Calu3 (cell line): Measurements from ENCODE around the gene GALNTL6. TPM values are rescaled to one million over a fixed set of nuclear protein-coding genes. Genes with fewer than 3 reads are reported as not detected.

ENCODE experiments used
- BruUV-seq: library from RNA; stranded (reverse); fragments of 400-500 nt; replicated peaks from 2 replicates; lab custom pipeline; 2021; lab: Mats Ljungman, UMichigan
- CTCF ChIA-PET: fragments of 300-600 bp; sonication (Branson Sonifier 250); formaldehyde crosslinking; loops from one replicate; lab custom pipeline; 2022; ENCODE audit warnings: antibody characterized with exemption; lab: Charles Lee
- DNase-seq: peaks from one replicate; pipeline ENCODE4 v3.0.0; 2022
- H3K27ac Mint-ChIP-seq: one replicate; pipeline ENCODE4 v1.8.0; 2022; ENCODE audit warnings: mixed read lengths; ENCODE audit not compliant: unreplicated experiment
- H3K27me3 Mint-ChIP-seq: one replicate; pipeline ENCODE4 v1.8.0; 2022; ENCODE audit warnings: mixed read lengths; ENCODE audit not compliant: unreplicated experiment
- H3K36me3 Mint-ChIP-seq: one replicate; pipeline ENCODE4 v1.8.0; 2022; ENCODE audit warnings: mild to moderate bottlenecking, moderate library complexity, mixed read lengths; ENCODE audit not compliant: insufficient read depth, unreplicated experiment
- H3K4me1 Mint-ChIP-seq: one replicate; pipeline ENCODE4 v1.8.0; 2022; ENCODE audit warnings: mild to moderate bottlenecking, low read depth, mixed read lengths; ENCODE audit not compliant: unreplicated experiment
- H3K4me3 Mint-ChIP-seq: one replicate; pipeline ENCODE4 v1.8.0; 2022; ENCODE audit warnings: mild to moderate bottlenecking, low read depth, moderate library complexity, mixed read lengths; ENCODE audit not compliant: unreplicated experiment
- H3K9me3 Mint-ChIP-seq: one replicate; pipeline ENCODE4 v1.8.0; 2022; ENCODE audit warnings: low read depth, mixed read lengths; ENCODE audit not compliant: unreplicated experiment
- CTCF ChIP-seq: fragments of 200-600 bp; IDR thresholded peaks from one replicate; pipeline ENCODE4 v1.8.0; 2022; ENCODE audit warnings: antibody characterized with exemption; ENCODE audit not compliant: unreplicated experiment
- intact Hi-C: fragments of 100-400 bp; cut with micrococcal nuclease; formaldehyde crosslinking; loops from one replicate; pipeline ENCODE4 v1.10.0; 2022; ENCODE audit not compliant: unreplicated experiment
- total RNA-seq: library from RNA; stranded (reverse); gene quantifications from 2 replicates; pipeline ENCODE4 v1.2.3, GENCODE V29; 2022

GALNTL6 gene
- total RNA-seq, 1 experiment from 2014 or later, result not detected

GRCh38 chr4:172980219-172980618 is 1167.0 kb downstream of the GALNTL6 start:
- Mint-ChIP-seq H3K27ac (no peak overlapping the region), H3K36me3 (no peaks in the 10 kb centered on the region), H3K27me3 (no peaks in the 10 kb centered on the region), H3K4me3 (no peak overlapping the region), H3K4me1 (peaks cover 14% of the 10 kb centered on the region), H3K9me3 (no peaks in the 10 kb centered on the region)
- intact Hi-C loops, result loop anchor here (10.0 kb wide), 1 partner anchor 85 kb away; no protein-coding TSS in a partner anchor
- no TSS peak for BruUV-seq
- no peak for TF ChIP-seq CTCF
- CTCF ChIA-PET, result no interaction called here
- no peak for DNase-seq

GRCh38 chr4:172982151-172982590 is 1169.0 kb downstream of the GALNTL6 start:
- no peaks in the 10 kb centered on the region for H3K36me3 Mint-ChIP-seq
- H3K9me3 Mint-ChIP-seq, result no peaks in the 10 kb centered on the region
- CTCF ChIA-PET, result no interaction called here
- TF ChIP-seq CTCF, result no peak
- intact Hi-C loops, result loop anchor here (10.0 kb wide), 1 partner anchor 87 kb away; no protein-coding TSS in a partner anchor
- no TSS peak for BruUV-seq
- no peak for DNase-seq
- no peaks in the 10 kb centered on the region for H3K27me3 Mint-ChIP-seq
- no peak overlapping the region for H3K27ac Mint-ChIP-seq
- peaks cover 19% of the 10 kb centered on the region for H3K4me1 Mint-ChIP-seq
- H3K4me3 Mint-ChIP-seq, result no peak overlapping the region

GRCh38 chr4:172983014-172983413 is 1169.8 kb downstream of the GALNTL6 start:
- no TSS peak for BruUV-seq
- no peak overlapping the region for H3K27ac Mint-ChIP-seq
- H3K9me3 Mint-ChIP-seq, result peaks cover 1% of the 10 kb centered on the region
- TF ChIP-seq CTCF, result no peak
- intact Hi-C loops, result loop anchor here (10.0 kb wide), 1 partner anchor 88 kb away; no protein-coding TSS in a partner anchor
- no peaks in the 10 kb centered on the region for H3K27me3 Mint-ChIP-seq
- CTCF ChIA-PET, result no interaction called here
- no peak for DNase-seq
- H3K4me1 Mint-ChIP-seq, result peaks cover 19% of the 10 kb centered on the region
- no peak overlapping the region for H3K4me3 Mint-ChIP-seq
- no peaks in the 10 kb centered on the region for H3K36me3 Mint-ChIP-seq

GRCh38 chr4:172983631-172984030 is 1170.4 kb downstream of the GALNTL6 start:
- DNase-seq, result no peak
- Mint-ChIP-seq H3K27me3 (no peaks in the 10 kb centered on the region), H3K4me3 (no peak overlapping the region), H3K9me3 (peaks cover 3% of the 10 kb centered on the region), H3K4me1 (peaks cover 14% of the 10 kb centered on the region), H3K36me3 (no peaks in the 10 kb centered on the region), H3K27ac (no peak overlapping the region)
- TF ChIP-seq CTCF, result no peak
- no TSS peak for BruUV-seq
- CTCF ChIA-PET, result no interaction called here
- intact Hi-C loops, result loop anchor here (10.0 kb wide), 1 partner anchor 89 kb away; no protein-coding TSS in a partner anchor
